NCI-H82 treated with DMSO at 0.1 percent for 48 hours (cell line): Measurements from ENCODE around the gene GPRC5D.

Experiments used
- DNase-seq: peaks from one replicate; lab custom pipeline; 2025; ENCODE audit not compliant: unreplicated experiment; lab: John Stamatoyannopoulos, UW

The GPRC5D gene

GRCh38 chr12:12952036-12952435 is at the start of gene GPRC5D:
TSS of gene GPRC5D (minus strand) at chr12:12952170. CDS start at chr12:12950384, 1,786 bp downstream.
- DNase-seq: no peak

GRCh38 chr12:13001775-13002040 is 49.7 kb upstream of the GPRC5D start:
- DNase-seq: no peak

DNA sequence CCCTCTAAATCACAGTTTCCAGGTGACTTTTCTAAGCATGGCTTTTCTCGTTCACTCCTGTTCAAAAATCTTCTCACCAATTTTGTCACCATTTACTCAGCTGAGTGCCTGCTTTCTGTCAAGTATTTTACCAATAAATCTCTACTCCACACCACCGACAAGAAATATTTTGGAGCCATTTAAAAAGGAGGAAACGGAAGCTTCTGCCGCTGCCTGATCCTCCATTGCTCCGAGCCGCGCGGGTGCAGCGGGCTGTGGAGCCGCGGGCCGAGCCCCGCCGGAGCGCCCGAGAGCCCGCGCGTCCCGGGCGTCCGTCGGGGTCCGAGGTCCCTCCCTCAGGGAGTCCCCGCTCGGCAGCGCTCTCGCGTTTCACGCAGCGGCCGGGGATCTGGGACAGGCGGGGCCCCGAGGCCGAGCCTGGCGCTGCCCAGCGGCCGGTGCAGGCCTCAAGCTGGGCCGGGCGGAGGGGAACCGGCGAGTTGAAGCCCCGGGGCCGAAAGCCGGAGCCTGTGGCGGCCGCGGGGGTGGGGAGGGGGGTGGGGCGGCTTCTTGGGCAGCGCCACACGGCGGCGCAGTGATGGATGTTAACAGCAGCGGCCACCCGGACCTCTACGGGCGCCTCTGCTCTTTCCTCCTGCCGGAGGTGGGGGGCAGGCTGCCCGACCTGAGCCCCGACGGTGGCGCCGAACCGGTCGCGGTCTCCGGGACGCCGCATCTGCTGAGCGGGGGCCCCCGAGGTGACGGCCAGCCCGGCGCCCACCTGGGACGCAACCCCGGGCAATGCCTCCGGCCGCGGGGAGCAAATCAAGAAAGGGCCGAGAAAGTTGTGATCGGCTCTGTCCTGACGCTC is 49.2 kb upstream of the GPRC5D start:
- DNase-seq: peak; percentile 26

GRCh38 chr12:13000616-13000924 is 48.6 kb upstream of the GPRC5D start:
- peak; percentile 43 for DNase-seq

DNA sequence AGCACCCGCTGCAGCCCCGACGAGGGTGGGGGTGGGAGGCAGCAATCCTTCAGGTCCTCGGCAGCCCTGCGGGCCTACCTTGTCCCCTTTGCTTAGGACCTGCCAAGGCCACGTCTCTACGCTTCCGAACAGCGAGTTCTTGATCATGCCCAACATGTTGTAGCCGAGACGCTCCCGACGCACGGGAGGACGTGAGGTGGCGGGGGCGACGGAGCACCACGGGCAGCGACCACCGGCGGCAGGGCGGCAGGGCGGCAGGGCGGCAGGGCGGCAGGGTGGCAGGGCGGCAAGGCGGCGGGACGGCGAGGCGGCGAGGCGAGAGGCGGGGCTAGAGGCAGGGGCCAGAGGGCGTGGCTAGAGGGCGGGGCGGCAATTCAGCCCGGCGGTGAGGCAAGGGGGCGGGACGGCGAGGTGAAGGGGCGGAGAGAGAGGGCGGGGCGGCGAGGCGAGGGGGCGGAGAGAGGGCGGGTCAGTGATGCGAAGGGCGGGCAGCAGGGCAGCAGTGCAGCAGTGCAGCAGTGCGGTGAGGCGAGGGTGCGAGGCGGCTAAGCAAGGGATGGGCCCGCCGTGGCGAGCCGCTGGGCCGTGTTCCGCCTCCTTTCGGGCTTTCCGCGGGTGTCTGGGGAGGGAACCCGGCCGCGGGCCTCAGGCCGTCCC is 48.1 kb upstream of the GPRC5D start, which contains the start of gene HEBP1:
TSS of gene HEBP1 (minus strand) at position 307 of the 657 bp plus-strand sequence. CDS start at position 156, 151 bp downstream.
- peak; percentile 72 for DNase-seq

GRCh38 chr12:12999271-12999958 is 47.4 kb upstream of the GPRC5D start:
- peak; percentile 25 for DNase-seq

- DNase-seq: no peak
These were observed 46.3 kb upstream of the GPRC5D start for GRCh38 chr12:12998248-12998647.

GRCh38 chr12:12997734-12998133 is 45.8 kb upstream of the GPRC5D start:
- no peak for DNase-seq

GRCh38 chr12:12997156-12997555 is 45.2 kb upstream of the GPRC5D start:
- no peak for DNase-seq

DNA sequence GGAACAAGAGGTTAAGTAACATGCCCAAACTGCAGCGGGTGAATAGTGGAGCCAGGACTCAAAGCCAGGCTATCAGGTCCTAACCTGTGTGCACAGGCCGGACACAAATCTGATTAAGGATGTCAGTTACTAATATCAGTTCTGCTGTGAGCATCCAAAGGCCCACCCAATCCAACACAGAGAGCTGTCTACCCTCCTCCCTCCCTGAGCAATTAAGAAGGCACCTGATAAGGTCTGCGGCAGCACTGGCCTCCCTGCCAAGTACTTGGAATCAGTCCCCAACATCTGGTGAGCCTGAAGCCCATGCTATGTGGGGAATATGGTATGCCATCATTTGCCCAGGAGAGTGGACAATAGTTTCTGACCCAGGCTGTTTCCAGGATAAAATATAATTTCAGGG is 44.2 kb upstream of the GPRC5D start:
- no peak for DNase-seq

DNA sequence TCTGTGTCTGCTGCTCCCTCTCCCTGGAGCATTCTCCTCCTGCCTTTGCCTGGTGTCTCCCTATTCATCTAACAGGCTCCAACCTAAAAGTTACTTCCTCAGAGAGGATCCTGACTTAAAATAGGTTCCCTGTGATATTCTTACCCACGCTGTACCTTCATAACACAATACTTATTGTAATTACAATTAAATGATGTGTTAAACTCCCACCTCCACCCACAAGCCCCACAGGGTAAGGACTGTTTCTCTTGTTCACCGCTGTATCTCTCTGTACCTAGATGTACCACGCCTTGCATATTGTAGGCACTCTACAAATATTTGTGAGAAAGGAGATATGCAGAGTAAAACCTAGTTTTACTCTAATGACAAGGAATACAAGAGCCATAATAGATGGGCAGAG is 43.1 kb upstream of the GPRC5D start:
- no peak for DNase-seq

DNA sequence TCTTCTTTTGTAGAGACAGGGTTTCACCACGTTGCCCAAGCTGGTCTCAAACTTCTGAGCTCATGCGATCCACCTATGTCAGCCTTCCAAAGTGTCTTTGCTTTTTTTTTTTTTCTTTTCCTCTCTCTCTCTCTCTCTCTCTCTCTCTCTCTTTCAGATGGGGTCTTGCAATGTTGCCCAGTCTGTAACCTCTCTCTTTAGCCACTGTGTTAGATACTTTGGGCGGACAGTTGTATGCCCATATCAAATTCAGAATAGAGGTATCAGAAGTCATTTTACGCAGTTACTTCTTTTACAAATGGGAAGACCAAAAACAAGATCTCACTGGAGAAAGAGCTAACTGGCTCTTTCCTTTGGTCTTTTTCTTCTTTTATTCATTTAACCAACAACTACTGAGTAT is 41.4 kb upstream of the GPRC5D start:
- DNase-seq: no peak

GRCh38 chr12:12992418-12993130 is 40.6 kb upstream of the GPRC5D start:
- no peak for DNase-seq

DNA sequence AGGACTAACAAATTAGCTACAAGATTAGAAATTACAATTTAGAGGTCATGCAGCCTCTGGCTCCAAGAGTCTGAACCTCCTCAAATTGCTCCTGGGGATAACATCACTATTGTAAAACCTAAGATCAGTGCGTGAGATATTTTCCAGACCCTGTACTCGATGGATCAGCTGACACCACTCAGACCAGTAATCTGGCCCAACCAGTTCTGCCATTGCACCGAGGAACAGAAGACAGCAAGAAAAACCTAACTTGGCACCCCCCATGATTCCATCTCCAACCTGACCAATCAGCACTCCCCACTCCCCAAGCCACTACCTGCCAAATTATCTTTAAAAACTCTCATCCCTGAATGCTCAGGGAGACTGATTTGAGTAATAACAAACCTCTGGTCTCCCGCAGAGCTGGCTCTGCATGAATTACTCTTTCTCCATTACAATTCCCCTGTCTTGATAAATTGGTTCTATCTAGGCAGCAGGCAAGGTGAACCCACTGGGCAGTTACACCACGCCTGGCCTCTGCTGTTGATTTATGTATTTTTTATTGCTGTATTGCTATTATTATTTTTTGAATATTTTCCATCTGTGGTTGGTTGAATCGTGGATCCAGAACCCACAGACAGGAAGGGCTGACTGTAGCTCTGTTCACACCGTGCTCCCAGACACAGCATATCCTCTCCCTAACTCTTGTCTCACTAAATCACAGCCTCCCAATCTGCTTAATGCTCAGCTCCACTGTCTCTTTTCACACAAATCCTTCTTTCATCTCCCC is 38.9 kb upstream of the GPRC5D start:
- DNase-seq: no peak

- DNase-seq: no peak
These were observed 35.5 kb upstream of the GPRC5D start for GRCh38 chr12:12987421-12987820.

DNA sequence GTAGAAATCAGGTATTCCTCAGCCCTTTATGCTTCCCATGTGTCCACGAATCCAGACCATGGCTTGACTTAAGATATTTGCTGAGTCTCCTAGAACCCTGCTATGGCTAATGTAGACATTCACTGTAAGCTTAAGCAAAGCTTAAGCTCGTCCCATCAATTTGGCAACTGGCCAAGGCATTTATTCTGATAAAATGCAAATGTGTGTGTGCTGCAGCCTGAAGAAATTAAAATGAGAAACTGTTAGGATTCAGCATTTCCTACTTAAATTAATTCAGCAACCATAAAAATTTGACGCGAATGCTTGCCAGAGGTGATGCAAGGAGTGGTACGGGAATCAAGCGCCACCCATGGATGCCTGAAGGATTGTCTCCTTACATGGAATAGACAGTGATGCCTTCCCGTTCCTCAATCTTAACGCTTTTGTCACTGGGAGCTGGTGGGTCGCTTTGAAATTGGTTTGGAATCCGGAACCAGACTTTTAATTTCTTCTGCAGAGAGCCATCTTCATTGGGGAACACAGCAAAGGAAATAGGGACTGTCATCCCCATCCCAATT is 34.9 kb upstream of the GPRC5D start:
- no peak for DNase-seq

GRCh38 chr12:12985817-12986408 is 33.9 kb upstream of the GPRC5D start:
- no peak for DNase-seq

- DNase-seq: no peak
These were observed 32.2 kb upstream of the GPRC5D start for GRCh38 chr12:12984149-12984548.

GRCh38 chr12:12983420-12984035 is 31.6 kb upstream of the GPRC5D start:
- DNase-seq: peak; percentile 10

- no peak for DNase-seq
These were observed 30.4 kb upstream of the GPRC5D start for GRCh38 chr12:12982331-12982730.
